Stomach (tissue), 4 donors: ENCODE results near the gene SDK2.

Experiments used
- CTCF ChIP-seq, 7 experiments: fragments of 450-650 bp in 4 of 7; fragments of 200-600 bp in 3 of 7; sonication (generic) in 3 of 7; IDR thresholded peaks; one replicate each; pipeline ENCODE4 v1.5.1; 2016 to 2019; ENCODE audit warnings: antibody characterized with exemption in 7 of 7, control low read depth in 2 of 7, mild to moderate bottlenecking in 1 of 7
- EP300 ChIP-seq: sonication (generic); formaldehyde crosslinking; IDR thresholded peaks from one replicate; pipeline ENCODE4 v1.6.1; 2017; ENCODE audit warnings: antibody characterized with exemption
- POLR2A ChIP-seq, 4 donors: fragments of 450-650 bp; IDR thresholded peaks; one replicate each; pipeline ENCODE4 v1.6.1; 2016; ENCODE audit warnings: antibody characterized with exemption in 4 of 4, control low read depth in 2 of 4, mild to moderate bottlenecking in 1 of 4, moderate library complexity in 1 of 4
- POLR2AphosphoS5 ChIP-seq, 3 donors: sonication (generic); formaldehyde crosslinking; IDR thresholded peaks; one replicate each; pipeline ENCODE4 v1.6.1; 2016; ENCODE audit warnings: antibody characterized with exemption in 3 of 3

- TF ChIP-seq CTCF (IDR thresholded peaks at IDR 0.05), result no peak
- TF ChIP-seq POLR2A (IDR thresholded peaks at IDR 0.05), result no peak
- no peak for TF ChIP-seq POLR2AphosphoS5 (IDR thresholded peaks at IDR 0.05)
- no peak for TF ChIP-seq EP300
These were observed 151.1 kb downstream of the SDK2 start for GRCh38 chr17:73492821-73493814.
